C1 segment of cervical spinal cord (tissue), 14 donors: ENCODE data around the gene ZNF574.
A peak's percentile ranks its signal among the peaks of the same experiment; 100 is the strongest.

Source experiments
- DNase-seq, 14 donors: peaks; one replicate each; lab custom pipeline; 2025; lab: John Stamatoyannopoulos, UW

Gene ZNF574

GRCh38 chr19:42079886-42080763 lies 4.2 kb downstream of the ZNF574 start:
- DNase-seq, result no peak

- no peak for DNase-seq
Measured at GRCh38 chr19:42080764-42081375, 4.9 kb downstream of the ZNF574 start.

GRCh38 chr19:42081584-42082203 lies 5.7 kb downstream of the ZNF574 start:
- DNase-seq, result no peak

GRCh38 chr19:42083537-42083936 lies 7.6 kb downstream of the ZNF574 start:
- no peak for DNase-seq

- DNase-seq, result no peak
Measured at GRCh38 chr19:42086188-42086736, 10.3 kb downstream of the ZNF574 start.

DNA sequence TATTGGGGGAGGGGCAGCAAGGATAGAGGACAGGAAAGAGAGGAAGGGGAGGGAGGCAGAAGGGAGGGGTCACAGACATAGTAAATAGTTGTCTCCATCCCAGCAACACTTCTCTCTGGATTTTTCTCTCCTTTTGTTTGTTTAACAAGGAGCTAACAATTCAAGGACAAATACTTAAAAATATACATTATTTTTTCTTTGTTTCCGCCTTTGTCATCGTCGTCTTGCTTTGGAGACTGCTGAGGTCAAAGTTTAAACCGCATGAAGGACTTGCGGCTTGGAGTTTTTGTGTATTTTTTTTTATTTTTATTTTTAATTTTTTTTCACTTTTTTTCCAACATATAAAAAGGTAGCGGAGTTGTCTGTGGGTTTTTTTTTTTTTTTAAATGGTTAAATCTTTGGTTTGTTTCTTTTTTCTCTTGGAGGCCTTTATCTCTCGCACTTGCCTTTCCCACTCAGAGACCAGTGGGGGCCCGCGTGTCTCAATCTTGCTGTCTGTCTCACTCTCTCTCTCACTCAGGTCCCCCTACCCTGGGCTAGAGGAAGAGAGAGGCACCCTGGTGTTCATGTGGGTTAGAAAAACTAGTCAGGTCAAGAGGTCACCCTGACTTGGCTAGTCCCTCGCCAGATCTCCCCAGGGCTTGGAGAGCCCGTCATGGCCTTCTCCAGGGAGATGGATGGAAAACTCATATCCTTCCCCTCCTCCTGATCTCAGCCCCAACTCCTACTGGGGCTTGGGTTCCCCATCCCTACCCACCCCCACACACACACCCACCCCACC lies 11.0 kb downstream of the ZNF574 start:
- DNase-seq, result no peak

DNA sequence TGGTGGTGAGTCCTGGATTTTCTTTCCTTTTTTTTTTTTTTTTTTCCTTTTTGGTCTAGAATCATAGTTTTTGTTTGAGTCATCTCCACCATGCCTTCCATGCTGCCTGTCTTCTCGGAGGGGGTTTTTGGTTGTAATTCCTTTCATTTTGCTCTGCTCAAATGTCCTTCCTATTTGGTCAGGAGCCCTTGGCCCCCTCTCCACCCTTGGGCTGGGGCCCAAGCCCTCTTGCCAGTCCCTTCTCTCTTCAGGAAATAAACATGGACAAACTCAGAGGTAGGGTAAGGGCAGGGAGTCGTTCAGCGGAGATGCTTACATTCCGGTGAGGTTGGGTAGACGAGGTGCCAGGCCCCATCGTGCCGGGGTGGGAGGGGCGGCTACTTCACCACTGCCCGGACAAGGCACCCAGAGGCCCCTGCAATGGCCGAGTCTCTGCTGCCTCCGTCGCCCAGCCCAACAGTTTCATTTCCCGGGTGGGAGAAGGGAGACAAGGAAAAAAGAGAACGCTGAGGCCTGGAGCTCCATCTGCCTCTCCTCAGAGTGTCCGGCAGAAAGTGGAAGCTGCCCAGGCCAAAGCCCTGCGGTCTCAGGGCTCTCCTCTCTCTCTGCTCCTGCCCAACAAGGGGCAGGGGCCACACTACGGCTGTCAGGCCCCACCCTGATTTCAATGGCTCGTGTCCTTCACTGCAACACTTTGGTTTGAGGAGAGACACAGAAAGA lies 12.7 kb downstream of the ZNF574 start:
- DNase-seq, result peak in 1 of 14 donors; percentile 12

DNA sequence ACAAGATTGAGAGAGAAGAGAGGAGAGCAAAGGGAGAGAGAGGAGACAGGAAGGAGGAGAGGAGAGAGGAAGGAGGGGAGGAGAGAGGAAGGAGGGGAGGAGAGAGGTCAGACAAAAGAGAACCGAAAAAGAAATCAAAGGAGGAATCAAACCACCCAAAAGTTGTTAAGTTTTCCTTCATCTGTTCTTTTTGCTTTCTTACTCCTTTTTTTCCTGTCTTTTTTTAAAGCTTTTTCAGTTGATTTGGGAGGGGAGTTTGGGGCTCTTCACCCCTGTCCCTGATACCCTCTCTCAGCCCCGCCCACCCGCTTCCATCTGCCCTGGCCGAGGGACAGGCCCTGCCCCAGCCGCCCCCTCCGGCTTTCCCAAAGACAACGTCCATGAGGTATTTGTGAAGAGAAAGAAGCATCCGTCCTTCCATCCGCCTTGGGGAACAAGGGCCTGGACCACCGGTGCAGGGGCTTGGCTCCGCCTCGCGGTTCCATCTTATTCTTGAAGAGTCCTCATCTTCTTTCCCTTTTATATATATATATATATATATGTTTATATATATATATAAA lies 13.3 kb downstream of the ZNF574 start:
- DNase-seq, result no peak

- no peak for DNase-seq
Measured at GRCh38 chr19:42089772-42090171, 13.8 kb downstream of the ZNF574 start.

DNA sequence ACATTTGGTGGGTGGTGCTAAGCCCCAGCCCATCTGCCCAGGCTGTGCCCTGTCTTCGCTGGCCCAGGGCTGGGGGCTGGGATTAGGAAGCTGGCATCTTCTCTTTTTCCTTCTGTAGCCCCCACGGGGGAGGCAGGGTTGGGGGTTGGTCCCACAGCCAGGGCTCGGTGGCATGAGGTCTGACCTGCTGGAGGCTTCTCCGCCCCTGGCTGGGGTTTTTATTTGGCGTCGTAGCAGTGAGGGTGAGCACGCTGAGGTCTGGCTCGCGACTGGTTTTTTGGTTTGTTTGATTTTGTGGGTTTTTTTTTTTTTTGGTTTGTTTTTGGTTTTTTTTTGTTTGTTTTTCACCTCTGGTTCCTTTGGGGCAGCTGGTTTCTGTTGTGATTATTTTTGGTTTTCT lies 14.7 kb downstream of the ZNF574 start:
- no peak for DNase-seq

DNA sequence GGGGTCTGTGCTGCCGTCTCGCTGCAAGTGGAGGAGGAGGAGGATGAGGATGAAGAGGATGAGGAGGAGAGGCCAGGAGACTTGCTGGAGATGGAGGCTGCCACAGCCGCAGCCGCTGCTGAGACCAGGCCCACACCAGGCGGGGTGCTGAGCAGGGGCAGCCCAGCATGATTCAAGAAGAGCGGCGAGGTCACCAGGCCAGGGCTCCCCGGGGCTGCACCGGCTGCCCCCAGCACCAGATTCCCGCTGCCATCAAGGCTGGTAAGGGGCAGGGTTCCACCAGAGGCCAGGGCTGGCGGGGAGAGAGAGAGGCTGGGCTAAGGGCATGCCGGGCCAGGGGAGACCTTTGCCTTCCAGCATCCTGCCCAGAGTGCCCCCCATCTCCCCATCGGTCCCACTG lies 15.3 kb downstream of the ZNF574 start:
- DNase-seq, result no peak

DNA sequence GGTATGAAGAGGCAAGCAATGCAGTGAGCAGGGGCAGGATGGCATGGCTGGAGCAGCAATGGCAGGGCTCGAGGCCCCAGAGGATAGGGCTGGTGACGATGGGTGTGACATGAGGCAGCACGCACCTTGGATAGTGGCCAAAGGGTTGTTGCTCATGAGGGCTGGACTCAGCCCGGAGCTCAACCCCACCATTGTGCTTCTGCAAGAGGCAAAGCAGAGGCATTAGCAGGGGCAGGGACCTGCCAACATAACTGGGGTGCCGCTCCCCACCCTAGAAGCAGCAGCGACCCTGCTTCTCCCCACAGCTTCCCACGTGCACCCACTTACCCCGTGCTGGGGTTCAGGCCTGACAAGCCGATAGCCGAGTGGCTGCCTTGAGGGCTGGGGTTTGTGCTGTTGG lies 15.8 kb downstream of the ZNF574 start:
- no peak for DNase-seq

- no peak for DNase-seq
Measured at GRCh38 chr19:42092350-42092749, 16.4 kb downstream of the ZNF574 start.

- DNase-seq, result no peak
Measured at GRCh38 chr19:42093505-42093904, 17.5 kb downstream of the ZNF574 start.

DNA sequence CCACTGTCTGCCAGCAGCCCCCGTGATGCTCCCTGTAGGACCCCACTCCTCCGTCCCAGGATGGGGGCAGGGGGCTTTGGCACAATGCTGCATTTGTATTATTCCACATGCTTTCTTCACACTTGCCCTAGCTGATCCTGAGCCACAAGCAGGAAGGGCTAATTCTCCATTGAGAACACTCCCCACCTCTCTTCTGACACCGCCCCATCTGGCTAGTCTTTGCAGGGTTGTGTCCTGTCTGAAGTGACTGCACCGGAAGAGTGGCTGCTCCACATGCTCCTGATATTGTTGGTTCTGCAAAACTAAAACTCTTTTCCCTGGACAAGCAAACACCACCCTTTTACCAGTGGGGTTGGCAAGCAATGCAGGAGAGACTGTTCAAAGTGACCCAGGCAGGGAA lies 18.0 kb downstream of the ZNF574 start:
- DNase-seq, result no peak

- DNase-seq, result no peak
Measured at GRCh38 chr19:42095142-42095813, 19.3 kb downstream of the ZNF574 start.

- no peak for DNase-seq
Measured at GRCh38 chr19:42095814-42096230, 19.9 kb downstream of the ZNF574 start.

DNA sequence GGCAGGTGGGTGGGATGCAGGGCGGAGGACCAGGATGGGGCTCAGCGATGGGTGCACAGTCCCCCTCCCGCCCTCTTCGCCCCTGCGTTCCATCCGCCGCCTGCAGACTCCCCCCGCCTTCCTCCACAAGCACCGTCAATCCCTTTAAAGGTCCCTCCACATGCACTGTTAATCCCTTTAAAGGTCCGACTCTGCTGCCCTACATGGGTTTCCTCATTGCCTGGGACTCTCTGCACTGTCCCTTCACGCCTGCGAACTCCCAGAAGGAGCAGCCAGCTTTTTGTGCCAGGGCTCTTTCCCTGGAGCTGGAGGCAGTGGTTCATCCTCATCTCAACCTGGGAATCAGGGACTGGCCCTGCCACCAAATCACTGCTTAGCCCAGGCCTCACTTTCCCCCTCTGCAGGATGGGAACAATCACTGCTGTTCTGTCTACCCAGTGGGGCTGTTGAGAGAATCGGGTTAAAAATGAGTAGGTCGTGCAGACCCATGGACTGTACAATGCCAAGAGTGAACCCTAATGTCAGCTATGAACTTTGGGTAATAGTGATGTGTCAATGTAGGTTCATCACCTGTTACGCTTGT lies 20.4 kb downstream of the ZNF574 start:
- DNase-seq, result no peak

GRCh38 chr19:42097461-42097860 lies 21.5 kb downstream of the ZNF574 start:
- no peak for DNase-seq

GRCh38 chr19:42098781-42099180 lies 22.8 kb downstream of the ZNF574 start:
- DNase-seq, result peak in 1 of 14 donors; percentile 53
